ENCODE measurements around the gene B4GALNT1.
"Not testable (repeated sequence)": the region's sequence is repeated elsewhere in the genome, so short reads cannot be mapped to it uniquely, and the experiment has no call there.

Gene B4GALNT1

GRCh38 chr12:57618966-57619433 is 14.0 kb downstream of the B4GALNT1 start:
- TF ChIP-seq CTCF (IDR thresholded peaks at IDR 0.05; ENCODE audit: insufficient read depth, low read depth, low read length, missing control alignments) = no peak
- no peak overlapping the region for H3K4me3 ChIP-seq (ENCODE audit: low read depth, low read length)
- DNase-seq (ENCODE audit: low read depth) = no peak

GRCh38 chr12:57618431-57618830 is 14.6 kb downstream of the B4GALNT1 start:
- H3K4me3 ChIP-seq (ENCODE audit: low read depth, low read length); DNase-seq (ENCODE audit: low read depth): not testable (repeated sequence)

- no peak for DNase-seq (ENCODE audit: low read depth)
- no peak overlapping the region for H3K4me3 ChIP-seq (ENCODE audit: low read depth, low read length)
- TF ChIP-seq CTCF (IDR thresholded peaks at IDR 0.05; ENCODE audit: insufficient read depth, low read depth, low read length, missing control alignments) = no peak
Observed at GRCh38 chr12:57617942-57618341, 15.1 kb downstream of the B4GALNT1 start.

GRCh38 chr12:57616383-57617101 is 16.5 kb downstream of the B4GALNT1 start:
- DNase-seq (ENCODE audit: low read depth) = no peak
- no peak for TF ChIP-seq CTCF (IDR thresholded peaks at IDR 0.05; ENCODE audit: insufficient read depth, low read depth, low read length, missing control alignments)
- no peak overlapping the region for H3K4me3 ChIP-seq (ENCODE audit: low read depth, low read length)

GRCh38 chr12:57615637-57616036 is 17.4 kb downstream of the B4GALNT1 start:
- TF ChIP-seq CTCF (IDR thresholded peaks at IDR 0.05; ENCODE audit: insufficient read depth, low read depth, low read length, missing control alignments) = no peak
- no peak for DNase-seq (ENCODE audit: low read depth)
- H3K4me3 ChIP-seq (ENCODE audit: low read depth, low read length) = no peak overlapping the region

- no peak for DNase-seq (ENCODE audit: low read depth)
- H3K4me3 ChIP-seq (ENCODE audit: low read depth, low read length) = no peak overlapping the region
- no peak for TF ChIP-seq CTCF (IDR thresholded peaks at IDR 0.05; ENCODE audit: insufficient read depth, low read depth, low read length, missing control alignments)
Observed at GRCh38 chr12:57614948-57615500, 18.0 kb downstream of the B4GALNT1 start.

- TF ChIP-seq CTCF (IDR thresholded peaks at IDR 0.05; ENCODE audit: insufficient read depth, low read depth, low read length, missing control alignments) = no peak
- H3K4me3 ChIP-seq (ENCODE audit: low read depth, low read length) = peak overlapping the region; percentile 18
- peak; percentile 80 for DNase-seq (ENCODE audit: low read depth)
Observed at GRCh38 chr12:57614178-57614947, 18.6 kb downstream of the B4GALNT1 start.
